H9 (cell line): Measurements from ENCODE around the gene DPH7. TPM values are rescaled to one million over a fixed set of nuclear protein-coding genes. Genes with fewer than 3 reads are reported as not detected.

Source experiments
- DNase-seq: peaks from one replicate; pipeline ENCODE4 v3.0.0-alpha.2; 2017
- H2AFZ ChIP-seq: one replicate; pipeline ENCODE4 v1.6.1; 2013; ENCODE audit warnings: mild to moderate bottlenecking, low read length, control low read depth, moderate library complexity
- H2AK5ac ChIP-seq: 2 replicates; pipeline ENCODE4 v1.6.1; 2013; ENCODE audit warnings: low read length, control low read depth, mixed read lengths; ENCODE audit not compliant: insufficient read length
- H2BK120ac ChIP-seq: one replicate; pipeline ENCODE4 v1.6.1; 2013; ENCODE audit warnings: low read depth, mild to moderate bottlenecking, low read length, control low read depth, inconsistent platforms; ENCODE audit not compliant: poor library complexity, severe bottlenecking
- H2BK12ac ChIP-seq: 2 replicates; pipeline ENCODE4 v1.6.1; 2013; ENCODE audit warnings: low read length, control low read depth, mixed read lengths, low read depth; ENCODE audit not compliant: insufficient read length
- H2BK15ac ChIP-seq: 2 replicates; pipeline ENCODE4 v1.6.1; 2013; ENCODE audit warnings: low read depth, low read length, control low read depth
- H2BK20ac ChIP-seq: one replicate; pipeline ENCODE4 v1.6.1; 2013; ENCODE audit warnings: low read depth, mild to moderate bottlenecking, low read length, control low read depth, inconsistent platforms; ENCODE audit not compliant: poor library complexity, severe bottlenecking
- H2BK5ac ChIP-seq: 2 replicates; pipeline ENCODE4 v1.6.1; 2013; ENCODE audit warnings: low read length, control low read depth, mixed read lengths; ENCODE audit not compliant: insufficient read length
- H3K14ac ChIP-seq: 2 replicates; pipeline ENCODE4 v1.6.1; 2013; ENCODE audit warnings: low read length, control low read depth; ENCODE audit not compliant: insufficient read depth
- H3K18ac ChIP-seq: 2 replicates; pipeline ENCODE4 v1.6.1; 2013; ENCODE audit warnings: low read depth, mild to moderate bottlenecking, mixed read lengths, low read length, control low read depth; ENCODE audit not compliant: insufficient read length
- H3K23ac ChIP-seq: 2 replicates; pipeline ENCODE4 v1.6.1; 2013; ENCODE audit warnings: low read length, control low read depth, mixed read lengths, low read depth; ENCODE audit not compliant: insufficient read length
- H3K23me2 ChIP-seq: 2 replicates; pipeline ENCODE4 v1.6.1; 2013; ENCODE audit warnings: low read depth, mild to moderate bottlenecking, mixed read lengths, low read length, control low read depth; ENCODE audit not compliant: insufficient read length, poor library complexity, severe bottlenecking
- H3K27ac ChIP-seq: 2 replicates; pipeline ENCODE4 v1.5.1; 2013; ENCODE audit warnings: low read length, control low read depth, mixed read lengths, low read depth; ENCODE audit not compliant: insufficient read length
- H3K27me3 ChIP-seq: 2 replicates; pipeline ENCODE4 v1.6.1; 2013; ENCODE audit warnings: low read length, control low read depth, inconsistent platforms; ENCODE audit not compliant: insufficient read depth
- H3K4ac ChIP-seq: 2 replicates; pipeline ENCODE4 v1.6.1; 2013; ENCODE audit warnings: low read depth, mild to moderate bottlenecking, control low read depth, inconsistent platforms, low read length, moderate library complexity
- H3K4me1 ChIP-seq: 2 replicates; pipeline ENCODE4 v1.6.1; 2013; ENCODE audit warnings: low read length, control low read depth, inconsistent platforms; ENCODE audit not compliant: insufficient read depth
- H3K4me2 ChIP-seq: 2 replicates; pipeline ENCODE4 v1.6.1; 2013; ENCODE audit warnings: low read length, control low read depth, mixed read lengths; ENCODE audit not compliant: insufficient read length, insufficient read depth
- H3K56ac ChIP-seq: 2 replicates; pipeline ENCODE4 v1.6.1; 2013; ENCODE audit warnings: low read depth, mild to moderate bottlenecking, mixed read lengths, low read length, control low read depth; ENCODE audit not compliant: insufficient read length
- H3K79me1 ChIP-seq: 2 replicates; pipeline ENCODE4 v1.6.1; 2013; ENCODE audit warnings: low read depth, mild to moderate bottlenecking, moderate library complexity, low read length, control low read depth, inconsistent platforms; ENCODE audit not compliant: insufficient read depth, poor library complexity, severe bottlenecking
- H3K79me2 ChIP-seq: 2 replicates; pipeline ENCODE4 v1.6.1; 2013; ENCODE audit warnings: low read length, control low read depth, inconsistent platforms; ENCODE audit not compliant: insufficient read depth
- H3K9ac ChIP-seq: 2 replicates; pipeline ENCODE4 v1.6.1; 2013; ENCODE audit warnings: low read length, control low read depth, mixed read lengths; ENCODE audit not compliant: insufficient read length; ENCODE audit errors: extremely low read depth
- H3K9me3 ChIP-seq: one replicate; pipeline ENCODE4 v1.6.1; 2013; ENCODE audit warnings: low read depth, low read length, inconsistent platforms; ENCODE audit not compliant: control insufficient read depth
- H3T11ph ChIP-seq: one replicate; pipeline ENCODE4 v1.6.1; 2013; ENCODE audit warnings: mild to moderate bottlenecking, low read length, control low read depth, inconsistent platforms
- H4K20me1 ChIP-seq: one replicate; pipeline ENCODE4 v1.6.1; 2013; ENCODE audit not compliant: control insufficient read depth, insufficient read length, insufficient read depth
- H4K5ac ChIP-seq: 2 replicates; pipeline ENCODE4 v1.6.1; 2013; ENCODE audit warnings: low read depth, mild to moderate bottlenecking, mixed read lengths, low read length, control low read depth; ENCODE audit not compliant: insufficient read length
- H4K8ac ChIP-seq: replicated peaks from 2 replicates; pipeline ENCODE4 v1.6.1; 2013; ENCODE audit warnings: low read length, control low read depth, mixed read lengths, low read depth; ENCODE audit not compliant: insufficient read length
- H4K91ac ChIP-seq: 2 replicates; pipeline ENCODE4 v1.6.1; 2013; ENCODE audit warnings: low read depth, mild to moderate bottlenecking, moderate library complexity, mixed read lengths, low read length, control low read depth; ENCODE audit not compliant: insufficient read length
- H3K27ac Mint-ChIP-seq, 3 experiments: 2 replicates in 2 of 3; 3 replicates in 1 of 3; pipeline ENCODE4 v1.8.0; 2020 to 2021; ENCODE audit warnings: mixed read lengths in 3 of 3, mild to moderate bottlenecking in 1 of 3, moderate library complexity in 1 of 3
- H3K27me3 Mint-ChIP-seq: 2 replicates; pipeline ENCODE4 v1.8.0; 2021; ENCODE audit warnings: low read depth, mild to moderate bottlenecking, moderate library complexity, mixed read lengths
- H3K36me3 Mint-ChIP-seq, 3 experiments: 2 replicates in 2 of 3; 3 replicates in 1 of 3; pipeline ENCODE4 v1.8.0; 2020 to 2021; ENCODE audit warnings: low read depth in 3 of 3, mixed read lengths in 3 of 3; ENCODE audit not compliant: insufficient read depth in 1 of 3
- H3K4me1 Mint-ChIP-seq, 2 experiments: 2 replicates each; pipeline ENCODE4 v1.8.0; 2020; ENCODE audit warnings: mixed read lengths in 2 of 2
- H3K4me3 Mint-ChIP-seq, 2 experiments: 2 replicates in 1 of 2; 3 replicates in 1 of 2; pipeline ENCODE4 v1.8.0; 2020 to 2021; ENCODE audit warnings: mild to moderate bottlenecking in 2 of 2, mixed read lengths in 2 of 2, moderate library complexity in 1 of 2
- H3K9me3 Mint-ChIP-seq, 2 experiments: 2 replicates in 1 of 2; 3 replicates in 1 of 2; pipeline ENCODE4 v1.8.0; 2020; ENCODE audit warnings: mild to moderate bottlenecking in 2 of 2, mixed read lengths in 2 of 2, moderate library complexity in 1 of 2
- WGBS: extraction: QIAGEN DNeasy Blood & Tissue Kit; methylation state at CpG from one replicate; pipeline ENCODE4 v1.1.7; 2013; ENCODE audit warnings: missing lambda C conversion rate, low lambda C conversion rate, mixed read lengths; ENCODE audit not compliant: insufficient read length; ENCODE audit errors: extremely low coverage; 5-methylcytosine and 5-hydroxymethylcytosine counted together
- total RNA-seq: library from RNA; stranded (reverse); gene quantifications from 2 replicates; pipeline ENCODE4 v1.2.1, GENCODE V29; 2021
- TF ChIP-seq, protein P1 (sequence below): fragments of 200-600 bp; sonication (generic); conservative IDR thresholded peaks from 3 replicates; pipeline ENCODE4 v1.8.0; 2021; ENCODE audit warnings: antibody characterized with exemption, mild to moderate bottlenecking

Gene DPH7
- total RNA-seq, 1 experiment from 2014 or later, result 51.3 TPM

DNA sequence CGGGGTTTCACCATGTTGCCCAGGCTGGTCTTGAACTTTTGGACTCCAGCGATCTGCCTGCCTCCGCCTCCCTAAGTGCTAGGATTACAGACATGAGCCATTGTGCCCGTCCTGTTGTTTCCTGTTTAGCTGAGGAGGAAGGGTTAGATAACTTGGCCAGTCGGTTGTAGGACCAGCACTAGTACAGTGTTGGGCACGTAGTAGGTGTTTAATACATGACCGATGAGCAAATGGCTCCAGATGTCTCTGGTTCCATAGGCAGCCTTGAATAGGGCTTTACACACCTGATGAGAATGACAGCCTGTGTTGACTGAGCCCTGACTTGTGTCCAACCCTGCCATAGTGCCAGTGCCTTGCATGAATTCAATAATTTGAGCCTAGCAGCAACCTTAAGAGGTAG, 41.9 kb upstream of the DPH7 start:
- no peaks in the 10 kb centered on the region for H3K79me1 ChIP-seq
- no peaks in the 10 kb centered on the region for H3K27me3 ChIP-seq
- H2BK20ac ChIP-seq, result no peak overlapping the region
- Mint-ChIP-seq H3K9me3 (no peaks in the 10 kb centered on the region), H3K27ac (peak overlapping the region in 2 of 3 experiments; percentile 71 to 92; a peak in 3 of 7 replicates), H3K27me3 (no peaks in the 10 kb centered on the region), H3K4me1 (peaks cover 31 to 38% of the 10 kb centered on the region in 2 experiments), H3K4me3 (peak overlapping the region; percentile 64 to 84), H3K36me3 (peaks cover 21 to 29% (median 25%) of the 10 kb centered on the region in 3 experiments; a peak in 6 of 7 replicates)
- H2AK5ac ChIP-seq, result no peak overlapping the region
- H2BK15ac ChIP-seq, result no peak overlapping the region
- no peak overlapping the region for H2BK12ac ChIP-seq
- H2AFZ ChIP-seq, result no peak overlapping the region
- peaks cover 48% of the 10 kb centered on the region; the same call in 1 of the 2 replicates for H3K79me2 ChIP-seq
- WGBS, result no CpG with 5 or more reads among the region's 7 CpGs
- peak overlapping the region; percentile 18 for H3K9ac ChIP-seq
- TF ChIP-seq, protein P1, sequence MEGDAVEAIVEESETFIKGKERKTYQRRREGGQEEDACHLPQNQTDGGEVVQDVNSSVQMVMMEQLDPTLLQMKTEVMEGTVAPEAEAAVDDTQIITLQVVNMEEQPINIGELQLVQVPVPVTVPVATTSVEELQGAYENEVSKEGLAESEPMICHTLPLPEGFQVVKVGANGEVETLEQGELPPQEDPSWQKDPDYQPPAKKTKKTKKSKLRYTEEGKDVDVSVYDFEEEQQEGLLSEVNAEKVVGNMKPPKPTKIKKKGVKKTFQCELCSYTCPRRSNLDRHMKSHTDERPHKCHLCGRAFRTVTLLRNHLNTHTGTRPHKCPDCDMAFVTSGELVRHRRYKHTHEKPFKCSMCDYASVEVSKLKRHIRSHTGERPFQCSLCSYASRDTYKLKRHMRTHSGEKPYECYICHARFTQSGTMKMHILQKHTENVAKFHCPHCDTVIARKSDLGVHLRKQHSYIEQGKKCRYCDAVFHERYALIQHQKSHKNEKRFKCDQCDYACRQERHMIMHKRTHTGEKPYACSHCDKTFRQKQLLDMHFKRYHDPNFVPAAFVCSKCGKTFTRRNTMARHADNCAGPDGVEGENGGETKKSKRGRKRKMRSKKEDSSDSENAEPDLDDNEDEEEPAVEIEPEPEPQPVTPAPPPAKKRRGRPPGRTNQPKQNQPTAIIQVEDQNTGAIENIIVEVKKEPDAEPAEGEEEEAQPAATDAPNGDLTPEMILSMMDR, result no peak
- peaks cover 5% of the 10 kb centered on the region for H3K23me2 ChIP-seq
- H3K4me1 ChIP-seq, result peaks cover 4% of the 10 kb centered on the region; the same call in 1 of the 2 replicates
- no peak overlapping the region for H2BK5ac ChIP-seq
- H3K9me3 ChIP-seq, result no peaks in the 10 kb centered on the region
- no peak overlapping the region for H3K4ac ChIP-seq
- no peak overlapping the region for H2BK120ac ChIP-seq
- no peak overlapping the region for H3T11ph ChIP-seq
- H3K4me2 ChIP-seq, result peak overlapping the region; percentile 92
- H4K8ac ChIP-seq, result no peak overlapping the region
- no peaks in the 10 kb centered on the region for H4K20me1 ChIP-seq
- no peak overlapping the region for H4K5ac ChIP-seq
- H3K23ac ChIP-seq, result no peak overlapping the region
- no peak overlapping the region for H3K14ac ChIP-seq
- H4K91ac ChIP-seq, result no peak overlapping the region
- no peak overlapping the region for H3K56ac ChIP-seq
- DNase-seq, result no peak
- no peak overlapping the region for H3K18ac ChIP-seq
- no peak overlapping the region for H3K27ac ChIP-seq
